ENCODE measurements around the gene ZDHHC11B.
"Not testable (repeated sequence)": the region's sequence is repeated elsewhere in the genome, so short reads cannot be mapped to it uniquely, and the experiment has no call there.

Gene ZDHHC11B

DNA sequence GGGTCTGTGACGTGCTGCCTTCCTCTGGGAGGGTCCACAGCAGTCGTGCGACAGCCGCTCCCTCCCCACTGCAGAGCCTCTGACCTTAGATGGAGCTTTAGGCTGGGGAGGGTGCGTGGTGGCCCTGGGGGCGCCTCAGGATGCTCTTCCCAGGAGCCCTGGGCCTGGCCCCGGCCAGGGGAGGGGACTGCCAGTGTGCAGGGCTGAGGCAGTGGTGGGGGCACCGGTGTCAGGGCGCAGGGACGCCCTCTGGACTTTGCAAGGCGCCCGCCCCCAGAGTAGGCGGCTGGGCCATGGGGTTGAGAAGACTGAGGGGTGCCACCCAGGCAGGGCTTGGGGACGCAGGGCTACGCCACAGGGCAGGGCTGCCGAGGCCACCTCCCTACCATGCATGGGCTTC, 106.0 kb downstream of the ZDHHC11B start:
- CTCF ChIA-PET; DNase-seq (ENCODE audit: extremely low spot score); POLR2A ChIA-PET: not testable (repeated sequence)

- no peak for TF ChIP-seq HDGF (IDR thresholded peaks at IDR 0.05; ENCODE audit: borderline replicate concordance)
- no peak for TF ChIP-seq FOXA1 (IDR thresholded peaks at IDR 0.05)
- TF ChIP-seq PKNOX1 (IDR thresholded peaks at IDR 0.05), result no peak
- no peak for TF ChIP-seq NFRKB (IDR thresholded peaks at IDR 0.05)
- no peak for TF ChIP-seq FOXM1 (IDR thresholded peaks at IDR 0.05; ENCODE audit: borderline replicate concordance)
- TF ChIP-seq ZNF384 (IDR thresholded peaks at IDR 0.05), result no peak
- no peak for TF ChIP-seq TARDBP (IDR thresholded peaks at IDR 0.05)
- TF ChIP-seq BHLHE40 (IDR thresholded peaks at IDR 0.05; ENCODE audit: borderline replicate concordance), result no peak
- no peak for TF ChIP-seq CTBP1 (IDR thresholded peaks at IDR 0.05; ENCODE audit: borderline replicate concordance)
- TF ChIP-seq LEF1 (IDR thresholded peaks at IDR 0.05; ENCODE audit: borderline replicate concordance), result no peak
- no peak for TF ChIP-seq ARNT (IDR thresholded peaks at IDR 0.05)
- TF ChIP-seq SP1 (IDR thresholded peaks at IDR 0.05), result no peak
- TF ChIP-seq SUZ12 (IDR thresholded peaks at IDR 0.05), result no peak
- no peak for TF ChIP-seq ELF4 (IDR thresholded peaks at IDR 0.05)
- TF ChIP-seq FOXK2 (IDR thresholded peaks at IDR 0.05), result no peak
- no peak for TF ChIP-seq L3MBTL2 (conservative IDR thresholded peaks at IDR 0.05)
- no peak for DNase-seq (ENCODE audit: extremely low spot score)
- CTCF ChIA-PET, result no interaction called here
- POLR2A ChIA-PET, result no interaction called here
These were observed 107.1 kb downstream of the ZDHHC11B start for GRCh38 chr5:677131-678101.

- CTCF ChIA-PET, result no interaction called here
- TF ChIP-seq ARNT (IDR thresholded peaks at IDR 0.05) (no peak), TARDBP (IDR thresholded peaks at IDR 0.05) (no peak)
- POLR2A ChIA-PET, result no interaction called here
- no peak for DNase-seq (ENCODE audit: extremely low spot score)
These were observed 107.8 kb downstream of the ZDHHC11B start for GRCh38 chr5:676699-677076.

- ChIA-PET CTCF (no interaction called here), POLR2A (no interaction called here)
- TF ChIP-seq PKNOX1 (IDR thresholded peaks at IDR 0.05) (no peak), FOXK2 (IDR thresholded peaks at IDR 0.05) (no peak), SUZ12 (IDR thresholded peaks at IDR 0.05) (no peak), ZNF384 (IDR thresholded peaks at IDR 0.05) (no peak), ARNT (IDR thresholded peaks at IDR 0.05) (no peak), TARDBP (IDR thresholded peaks at IDR 0.05) (no peak), BHLHE40 (IDR thresholded peaks at IDR 0.05; ENCODE audit: borderline replicate concordance) (no peak), L3MBTL2 (conservative IDR thresholded peaks at IDR 0.05) (no peak), FOXA1 (IDR thresholded peaks at IDR 0.05) (no peak)
- DNase-seq (ENCODE audit: extremely low spot score), result no peak
These were observed 108.4 kb downstream of the ZDHHC11B start for GRCh38 chr5:675871-676698.

DNA sequence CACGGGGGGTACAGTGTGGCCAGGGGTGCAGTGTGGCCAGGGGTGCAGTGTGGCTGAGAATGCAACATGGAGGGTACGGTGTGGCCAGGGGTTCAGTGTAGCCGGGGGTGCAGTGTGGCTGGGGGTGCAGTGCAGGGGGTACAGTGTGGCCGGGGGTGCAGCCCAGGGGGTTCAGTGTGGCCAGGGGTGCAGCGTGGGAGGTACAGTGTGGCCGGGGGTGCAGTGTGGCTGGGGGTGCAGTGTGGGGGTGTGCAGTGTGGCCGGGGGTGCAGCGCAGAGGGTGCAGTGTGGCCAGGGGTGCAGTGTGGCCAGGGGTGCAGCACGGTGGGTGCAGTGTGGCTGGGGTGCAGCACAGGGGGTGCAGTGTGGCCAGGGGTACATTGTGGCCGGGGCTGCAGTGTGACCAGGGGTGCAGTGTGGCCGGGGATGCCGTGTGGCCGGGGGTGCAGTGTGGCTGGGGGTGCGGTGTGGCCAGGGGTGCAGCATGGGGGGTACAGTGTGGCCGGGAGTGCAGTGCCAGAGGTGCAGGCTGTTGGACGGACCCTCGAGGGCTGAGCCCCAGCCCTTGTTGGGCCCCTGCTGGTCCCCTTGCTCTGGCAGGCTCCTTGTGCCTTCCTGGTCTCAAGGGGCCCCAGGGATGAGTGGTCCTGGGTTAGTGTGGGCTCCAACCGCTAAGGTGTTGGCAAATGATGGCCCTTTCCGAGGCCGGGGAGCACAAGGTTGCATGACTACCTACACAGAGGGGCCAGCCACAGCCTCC, 109.2 kb downstream of the ZDHHC11B start:
- no peak for TF ChIP-seq ELF4 (IDR thresholded peaks at IDR 0.05)
- TF ChIP-seq TARDBP (IDR thresholded peaks at IDR 0.05), result no peak
- no peak for TF ChIP-seq ZNF384 (IDR thresholded peaks at IDR 0.05)
- TF ChIP-seq FOXA1 (IDR thresholded peaks at IDR 0.05), result no peak
- TF ChIP-seq PKNOX1 (IDR thresholded peaks at IDR 0.05), result no peak
- TF ChIP-seq FOXK2 (IDR thresholded peaks at IDR 0.05), result no peak
- no peak for TF ChIP-seq NFRKB (IDR thresholded peaks at IDR 0.05)
- no peak for TF ChIP-seq ARNT (IDR thresholded peaks at IDR 0.05)
- DNase-seq (ENCODE audit: extremely low spot score), result no peak
- ChIA-PET POLR2A (no interaction called here), CTCF (no interaction called here)

DNA sequence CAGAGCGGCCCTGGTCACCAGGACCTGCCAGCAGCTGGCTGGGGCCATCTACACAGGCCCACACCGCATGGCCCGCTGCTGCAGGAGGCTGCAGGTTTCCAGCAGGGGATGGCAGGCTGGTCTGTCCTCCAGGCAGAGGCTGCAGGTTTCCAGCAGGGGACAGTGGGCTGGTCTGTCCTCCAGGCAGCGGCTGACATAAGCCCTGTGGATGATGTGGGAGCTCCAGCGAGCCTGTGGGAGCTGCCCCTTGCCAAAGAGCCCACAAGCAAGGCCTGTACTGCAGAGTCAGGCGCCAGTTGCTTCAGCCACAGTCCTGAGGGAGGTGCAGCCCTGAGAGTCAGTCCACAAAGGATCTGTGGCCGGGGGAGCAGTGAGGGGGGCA, 109.9 kb downstream of the ZDHHC11B start:
- ChIA-PET CTCF (no interaction called here), POLR2A (no interaction called here)
- no peak for DNase-seq (ENCODE audit: extremely low spot score)
- TF ChIP-seq CTBP1 (IDR thresholded peaks at IDR 0.05; ENCODE audit: borderline replicate concordance) (no peak), ZNF384 (IDR thresholded peaks at IDR 0.05) (no peak), HDGF (IDR thresholded peaks at IDR 0.05; ENCODE audit: borderline replicate concordance) (no peak)

Measured in HEK293T (cell line).